NCI-H2081 treated with DMSO at 0.1 percent for 48 hours (cell line): ENCODE results near the gene GRB2.
A peak's percentile ranks its signal among the peaks of the same experiment; 100 is the strongest.
"Not testable (repeated sequence)": the region's sequence is repeated elsewhere in the genome, so short reads cannot be mapped to it uniquely, and the experiment has no call there.

Source experiments
- DNase-seq: peaks from one replicate; lab custom pipeline; 2025; lab: John Stamatoyannopoulos, UW

GRB2 gene

GRCh38 chr17:75405365-75406221 lies at the start of gene GRB2:
GRB2 (minus strand) TSS chr17:75405678; CDS start chr17:75393628, 12,050 bp downstream.
- DNase-seq = peak; percentile 81

GRCh38 chr17:75454672-75455071 lies 49.2 kb upstream of the GRB2 start:
- not testable (repeated sequence) for DNase-seq

- DNase-seq = no peak
Observed at GRCh38 chr17:75454193-75454592, 48.7 kb upstream of the GRB2 start.

GRCh38 chr17:75450270-75450669 lies 44.8 kb upstream of the GRB2 start:
- no peak for DNase-seq

- no peak for DNase-seq
Observed at GRCh38 chr17:75447951-75448856, 42.7 kb upstream of the GRB2 start.

GRCh38 chr17:75445896-75446295 lies 40.4 kb upstream of the GRB2 start:
- not testable (repeated sequence) for DNase-seq

- DNase-seq = no peak
Observed at GRCh38 chr17:75445296-75445695, 39.8 kb upstream of the GRB2 start.

- no peak for DNase-seq
Observed at GRCh38 chr17:75442168-75443103, 37.0 kb upstream of the GRB2 start.

- no peak for DNase-seq
Observed at GRCh38 chr17:75440738-75441448, 35.4 kb upstream of the GRB2 start.

GRCh38 chr17:75439287-75439686 lies 33.8 kb upstream of the GRB2 start:
- DNase-seq = no peak

- not testable (repeated sequence) for DNase-seq
Observed at GRCh38 chr17:75437404-75437803, 31.9 kb upstream of the GRB2 start.

- not testable (repeated sequence) for DNase-seq
Observed at GRCh38 chr17:75434433-75434832, 29.0 kb upstream of the GRB2 start.

GRCh38 chr17:75433218-75433783 lies 27.8 kb upstream of the GRB2 start:
- no peak for DNase-seq

GRCh38 chr17:75430159-75430974 lies 24.9 kb upstream of the GRB2 start:
- DNase-seq = no peak

GRCh38 chr17:75428543-75429469 lies 23.3 kb upstream of the GRB2 start:
- DNase-seq = no peak

- no peak for DNase-seq
Observed at GRCh38 chr17:75418531-75418930, 13.1 kb upstream of the GRB2 start.

- no peak for DNase-seq
Observed at GRCh38 chr17:75417054-75417580, 11.6 kb upstream of the GRB2 start.

- DNase-seq = no peak
Observed at GRCh38 chr17:75416006-75416405, 10.5 kb upstream of the GRB2 start.
